NT2/D1 (cell line): ENCODE results near the gene HSD17B10.
"Not testable (repeated sequence)": the region's sequence is repeated elsewhere in the genome, so short reads cannot be mapped to it uniquely, and the experiment has no call there.

Source experiments
- DNase-seq: peaks from one replicate; pipeline ENCODE4 v3.0.0-alpha.2; 2011; ENCODE audit warnings: low read depth, low spot score
- H3K27me3 ChIP-seq: 2 replicates; pipeline ENCODE4 v1.6.0; 2011; ENCODE audit warnings: mild to moderate bottlenecking; ENCODE audit not compliant: insufficient read length, insufficient read depth
- H3K36me3 ChIP-seq: 2 replicates; pipeline ENCODE4 v1.6.1; 2011; ENCODE audit warnings: mild to moderate bottlenecking, low read length, mixed read lengths; ENCODE audit not compliant: insufficient read depth, insufficient read length
- H3K4me1 ChIP-seq: 2 replicates; pipeline ENCODE4 v1.5.1; 2011; ENCODE audit not compliant: insufficient read depth, insufficient read length
- H3K4me3 ChIP-seq: 2 replicates; pipeline ENCODE4 v1.5.1; 2011; ENCODE audit warnings: low read depth; ENCODE audit not compliant: insufficient read length
- H3K9ac ChIP-seq: 2 replicates; pipeline ENCODE4 v1.6.0; 2011; ENCODE audit warnings: low read depth; ENCODE audit not compliant: insufficient read length
- H3K9me3 ChIP-seq: 2 replicates; pipeline ENCODE4 v1.5.1; 2011; ENCODE audit warnings: mild to moderate bottlenecking, low read length; ENCODE audit not compliant: insufficient read depth
- SUZ12 ChIP-seq: IDR thresholded peaks from 2 replicates; pipeline ENCODE4 v1.6.1; 2011; ENCODE audit not compliant: insufficient read length, insufficient read depth; ENCODE audit errors: extremely low read depth
- YY1 ChIP-seq: IDR thresholded peaks from 2 replicates; pipeline ENCODE4 v1.6.1; 2011; ENCODE audit not compliant: insufficient read length, insufficient read depth
- ZNF274 ChIP-seq: IDR thresholded peaks from 2 replicates; pipeline ENCODE4 v1.6.1; 2011; ENCODE audit warnings: mild to moderate bottlenecking, low read depth, low read length

The HSD17B10 gene

GRCh38 chrX:53471346-53471745, 37.2 kb upstream of the HSD17B10 start:
- no peaks in the 10 kb centered on the region for H3K9me3 ChIP-seq
- H3K9ac ChIP-seq = no peak overlapping the region
- peaks cover 3% of the 10 kb centered on the region for H3K4me1 ChIP-seq
- no peaks in the 10 kb centered on the region for H3K27me3 ChIP-seq
- H3K4me3 ChIP-seq = no peak overlapping the region
- H3K36me3 ChIP-seq = no peaks in the 10 kb centered on the region
- no peak for TF ChIP-seq SUZ12
- no peak for TF ChIP-seq YY1
- TF ChIP-seq ZNF274 = no peak
- DNase-seq = no peak

DNA sequence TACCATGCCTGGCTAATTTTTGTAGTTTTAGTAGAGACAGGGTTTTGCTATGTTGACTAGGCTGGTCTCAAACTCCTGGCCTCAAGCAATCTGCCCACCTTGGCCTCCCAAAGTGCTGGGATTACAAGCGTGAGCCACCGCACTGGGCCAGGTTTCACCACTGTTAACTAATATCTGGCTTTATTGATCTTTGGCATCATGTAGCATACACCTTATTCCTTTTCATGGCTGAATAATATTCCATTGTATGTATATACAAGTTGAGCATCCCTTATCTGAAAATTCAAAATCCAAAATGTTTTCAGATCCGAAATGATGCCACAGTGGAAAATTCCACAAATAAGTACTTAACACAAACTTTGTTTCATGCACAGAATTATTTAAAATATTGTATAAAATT, 34.5 kb upstream of the HSD17B10 start:
- H3K36me3 ChIP-seq = not testable (repeated sequence)

DNA sequence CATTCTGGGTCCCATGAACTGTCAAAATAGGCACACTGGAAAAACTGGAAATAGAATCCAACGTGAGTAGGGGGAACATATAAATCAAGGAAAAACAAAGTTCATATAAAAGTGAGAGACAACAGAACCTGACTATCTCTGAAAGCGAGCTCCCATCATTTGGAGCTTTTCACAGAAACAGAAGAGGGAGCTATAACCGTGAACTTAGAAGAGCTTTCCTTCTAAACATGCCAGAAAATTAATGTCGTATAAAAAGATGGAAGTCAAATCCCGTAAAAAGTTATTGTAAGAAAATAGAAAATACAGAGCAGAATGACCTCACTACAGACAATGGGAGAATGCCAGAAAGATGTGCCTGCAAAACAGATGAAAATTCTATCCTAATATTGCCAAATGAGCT, 23.9 kb upstream of the HSD17B10 start:
- DNase-seq = no peak
- TF ChIP-seq YY1 (no peak), SUZ12 (no peak), ZNF274 (no peak)
- H3K9ac ChIP-seq = no peak overlapping the region
- no peak overlapping the region for H3K4me3 ChIP-seq
- no peaks in the 10 kb centered on the region for H3K9me3 ChIP-seq
- H3K4me1 ChIP-seq = no peaks in the 10 kb centered on the region
- H3K36me3 ChIP-seq = no peaks in the 10 kb centered on the region
- H3K27me3 ChIP-seq = no peaks in the 10 kb centered on the region

More for the DNA sequence above, 34.5 kb upstream of the HSD17B10 start:
- not testable (repeated sequence) for H3K4me3 ChIP-seq, H3K27me3 ChIP-seq, H3K4me1 ChIP-seq, H3K9ac ChIP-seq, DNase-seq, H3K9me3 ChIP-seq

DNA sequence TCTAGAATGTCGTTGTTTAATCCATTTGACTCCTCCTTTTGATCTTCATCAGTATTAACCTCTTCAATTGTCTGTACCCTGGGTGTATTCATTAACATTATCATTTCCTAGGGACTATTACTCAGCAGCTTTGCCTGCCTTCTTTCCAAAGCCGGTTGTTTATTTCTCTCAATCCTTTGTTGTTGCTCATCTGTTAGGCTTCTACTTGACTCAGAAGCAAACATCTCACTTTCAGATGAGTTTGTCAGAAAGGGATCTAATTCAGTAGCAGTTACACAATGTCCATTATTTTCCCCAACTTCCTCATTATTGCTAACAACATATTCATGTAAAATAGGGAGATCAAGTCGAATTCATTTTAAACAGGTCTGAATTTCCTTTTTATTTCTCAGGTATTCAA, 22.1 kb upstream of the HSD17B10 start:
- no peak for TF ChIP-seq YY1
- no peak for TF ChIP-seq SUZ12
- no peak for TF ChIP-seq ZNF274
- Histone ChIP-seq H3K36me3 (no peaks in the 10 kb centered on the region), H3K9me3 (no peaks in the 10 kb centered on the region), H3K27me3 (no peaks in the 10 kb centered on the region), H3K4me1 (no peaks in the 10 kb centered on the region), H3K4me3 (no peak overlapping the region), H3K9ac (no peak overlapping the region)
- DNase-seq = no peak

DNA sequence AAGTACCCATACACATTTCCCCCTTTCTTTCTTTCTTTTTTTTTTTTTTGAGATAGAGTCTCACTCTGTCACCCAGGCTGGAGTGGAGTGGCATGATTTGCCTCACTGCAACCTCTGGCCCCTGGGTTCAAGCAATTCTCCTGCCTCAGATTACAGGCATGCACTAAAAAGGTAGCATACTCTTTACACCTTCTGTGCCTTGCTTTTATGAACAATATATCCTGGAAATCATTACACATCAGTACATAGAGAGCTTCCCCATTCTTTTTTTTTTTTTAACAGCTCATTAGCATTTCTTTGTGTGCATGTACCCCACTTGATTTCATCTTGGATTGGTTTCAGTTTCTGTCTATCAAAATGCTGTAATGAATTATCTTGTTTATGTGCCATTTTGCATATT, 18.6 kb upstream of the HSD17B10 start:
- H3K4me3 ChIP-seq = no peak overlapping the region
- no peaks in the 10 kb centered on the region for H3K27me3 ChIP-seq
- no peak overlapping the region for H3K9ac ChIP-seq
- no peak for TF ChIP-seq ZNF274
- TF ChIP-seq YY1 = no peak
- no peak for TF ChIP-seq SUZ12
- no peaks in the 10 kb centered on the region for H3K4me1 ChIP-seq
- no peaks in the 10 kb centered on the region for H3K36me3 ChIP-seq
- no peaks in the 10 kb centered on the region for H3K9me3 ChIP-seq
- no peak for DNase-seq

DNA sequence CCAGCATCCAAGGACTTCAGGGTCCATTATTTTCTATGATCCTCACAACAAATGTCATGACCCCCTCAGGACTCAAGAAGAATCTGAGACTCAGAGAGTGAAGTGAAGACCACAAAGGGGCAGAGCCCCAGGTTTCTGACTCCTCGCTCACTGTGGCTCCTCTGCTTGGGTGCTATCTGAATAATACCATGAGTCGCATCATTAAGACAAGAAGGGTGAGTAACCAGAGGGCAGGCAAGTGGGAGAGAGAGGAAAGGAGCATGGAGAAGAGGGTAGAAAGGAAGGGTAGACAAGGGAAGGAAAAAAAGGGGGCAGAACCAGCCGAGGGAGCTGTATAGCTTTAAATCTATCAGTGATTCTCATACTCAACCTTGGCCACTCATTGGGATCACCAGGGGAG, 15.5 kb upstream of the HSD17B10 start:
- Histone ChIP-seq H3K9me3 (no peaks in the 10 kb centered on the region), H3K4me3 (no peak overlapping the region), H3K36me3 (no peaks in the 10 kb centered on the region), H3K4me1 (peaks cover 2% of the 10 kb centered on the region), H3K9ac (no peak overlapping the region), H3K27me3 (no peaks in the 10 kb centered on the region)
- TF ChIP-seq ZNF274 (no peak), YY1 (no peak), SUZ12 (no peak)
- DNase-seq = no peak

DNA sequence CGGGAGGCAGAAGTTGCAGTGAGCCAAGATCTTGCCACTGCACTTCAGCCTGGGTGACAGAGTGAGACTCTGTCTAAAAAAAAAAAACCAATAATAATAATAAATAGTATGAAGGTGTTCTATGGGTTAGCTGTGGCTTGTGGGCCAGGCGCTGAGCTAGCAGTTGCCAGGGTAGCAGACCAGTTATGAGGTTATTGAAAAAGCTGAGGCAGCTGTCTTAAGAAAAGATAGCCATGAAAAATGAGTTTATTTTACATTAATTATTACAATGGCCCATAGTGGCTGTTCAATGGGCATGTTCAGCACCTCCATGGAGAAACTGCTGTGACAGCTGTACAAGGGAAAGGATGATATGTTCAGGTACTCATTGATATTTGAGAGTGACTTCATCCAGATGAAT, 13.3 kb upstream of the HSD17B10 start:
- DNase-seq = no peak
- H3K4me3 ChIP-seq = no peak overlapping the region

GRCh38 chrX:53445977-53446376, 11.8 kb upstream of the HSD17B10 start:
- Histone ChIP-seq H3K9me3 (no peaks in the 10 kb centered on the region), H3K4me1 (peaks cover 9% of the 10 kb centered on the region)
- DNase-seq = peak; percentile 64

More for the DNA sequence above, 13.3 kb upstream of the HSD17B10 start:
- Histone ChIP-seq H3K9ac (no peak overlapping the region), H3K27me3 (peaks cover under 1% of the 10 kb centered on the region), H3K36me3 (no peaks in the 10 kb centered on the region), H3K9me3 (no peaks in the 10 kb centered on the region), H3K4me1 (peaks cover 6% of the 10 kb centered on the region)
- TF ChIP-seq YY1 (no peak), ZNF274 (no peak), SUZ12 (no peak)

More at GRCh38 chrX:53445977-53446376, 11.8 kb upstream of the HSD17B10 start:
- H3K36me3 ChIP-seq = no peaks in the 10 kb centered on the region
- peaks cover 15% of the 10 kb centered on the region for H3K27me3 ChIP-seq
- H3K4me3 ChIP-seq = no peak overlapping the region
- no peak overlapping the region for H3K9ac ChIP-seq
- TF ChIP-seq ZNF274 = no peak
- TF ChIP-seq SUZ12 = no peak
- TF ChIP-seq YY1 = no peak
